Activated CD8-positive, alpha-beta memory T cell treated with anti-CD3 and anti-CD28 coated beads, Interleukin-2, amount 50 U/mL, for 1 hour (primary cell): ENCODE measurements around the gene PPME1.

ENCODE experiments used
- DNase-seq: peaks from one replicate; pipeline ENCODE4 v3.0.0-alpha.2; 2020; ENCODE audit errors: extremely low read depth

The PPME1 gene

GRCh38 chr11:74159642-74160041 lies 11.4 kb upstream of the PPME1 start:
- no peak for DNase-seq

GRCh38 chr11:74162681-74163467 lies 8.2 kb upstream of the PPME1 start:
- no peak for DNase-seq

GRCh38 chr11:74168838-74169237 lies 2.3 kb upstream of the PPME1 start:
- DNase-seq, result no peak

- no peak for DNase-seq
These were observed 1.2 kb upstream of the PPME1 start for GRCh38 chr11:74169738-74170458.

GRCh38 chr11:74171630-74171968 lies 510 bp downstream of the PPME1 start:
- no peak for DNase-seq

GRCh38 chr11:74171997-74172396 lies 908 bp downstream of the PPME1 start:
- DNase-seq, result no peak

- no peak for DNase-seq
These were observed 4.8 kb downstream of the PPME1 start for GRCh38 chr11:74175920-74176319.

GRCh38 chr11:74179234-74180052 lies 8.4 kb downstream of the PPME1 start:
- DNase-seq, result no peak

GRCh38 chr11:74182635-74183034 lies 11.5 kb downstream of the PPME1 start:
- DNase-seq, result no peak

- no peak for DNase-seq
These were observed 14.2 kb downstream of the PPME1 start for GRCh38 chr11:74185285-74185684.

GRCh38 chr11:74185695-74186094 lies 14.6 kb downstream of the PPME1 start:
- DNase-seq, result no peak

GRCh38 chr11:74195828-74196227 lies 24.7 kb downstream of the PPME1 start:
- DNase-seq, result no peak

- no peak for DNase-seq
These were observed 25.8 kb downstream of the PPME1 start for GRCh38 chr11:74196781-74197486.

- DNase-seq, result no peak
These were observed 32.9 kb downstream of the PPME1 start for GRCh38 chr11:74203966-74204365.

GRCh38 chr11:74204701-74205100 lies 33.6 kb downstream of the PPME1 start:
- DNase-seq, result no peak

GRCh38 chr11:74205181-74205580 lies 34.1 kb downstream of the PPME1 start:
- no peak for DNase-seq

- DNase-seq, result no peak
These were observed 35.7 kb downstream of the PPME1 start for GRCh38 chr11:74206746-74207145.

- no peak for DNase-seq
These were observed 37.4 kb downstream of the PPME1 start for GRCh38 chr11:74208507-74208906.

- no peak for DNase-seq
These were observed 41.4 kb downstream of the PPME1 start for GRCh38 chr11:74212533-74212932.

GRCh38 chr11:74220376-74220775 lies 49.3 kb downstream of the PPME1 start:
- DNase-seq, result no peak

- DNase-seq, result no peak
These were observed 50.7 kb downstream of the PPME1 start for GRCh38 chr11:74221816-74222215.

- DNase-seq, result no peak
These were observed 54.5 kb downstream of the PPME1 start for GRCh38 chr11:74225565-74225964.
